OCI-LY3 (cell line): ENCODE measurements around the gene COL27A1.

ENCODE experiments used
- H2AFZ ChIP-seq: fragments of 200-600, 300-600 bp; shearing (Covaris generic); 2 replicates; pipeline ENCODE4 v1.6.0; 2014; ENCODE audit warnings: antibody characterized with exemption, low read depth, low read length
- H3K27ac ChIP-seq: fragments of 200-600, 300-600 bp; sonication (generic); 2 replicates; pipeline ENCODE4 v1.5.1; 2014; ENCODE audit warnings: mild to moderate bottlenecking, low read length, moderate library complexity, mixed read lengths
- H3K27me3 ChIP-seq: fragments of 200-600, 300-600 bp; sonication (generic); 2 replicates; pipeline ENCODE4 v1.6.1; 2014; ENCODE audit warnings: low read depth, low read length, mixed read lengths
- H3K36me3 ChIP-seq: fragments of 200-600, 300-600 bp; sonication (generic); replicated peaks from 2 replicates; pipeline ENCODE3; 2014; ENCODE audit warnings: low read depth, low read length, mixed read lengths
- H3K4me1 ChIP-seq: fragments of 300-600, 200-600 bp; sonication (generic); 2 replicates; pipeline ENCODE4 v1.6.1; 2014; ENCODE audit warnings: low read length, mixed read lengths
- H3K4me2 ChIP-seq: fragments of 200-600, 300-600 bp; sonication (generic); 2 replicates; pipeline ENCODE4 v1.6.1; 2014; ENCODE audit warnings: low read length, mixed read lengths
- H3K4me3 ChIP-seq: fragments of 300-600, 200-600 bp; sonication (generic); 2 replicates; pipeline ENCODE4 v1.5.1; 2014; ENCODE audit warnings: antibody characterized with exemption, mild to moderate bottlenecking, low read length, moderate library complexity
- H3K79me2 ChIP-seq: fragments of 300-600, 200-600 bp; shearing (Covaris generic); 2 replicates; pipeline ENCODE4 v1.6.1; 2014; ENCODE audit warnings: mild to moderate bottlenecking, low read length, mixed read lengths
- H3K9ac ChIP-seq: fragments of 300-600, 200-600 bp; shearing (Covaris generic); 2 replicates; pipeline ENCODE4 v1.6.0; 2014; ENCODE audit warnings: mild to moderate bottlenecking, low read length, moderate library complexity
- H3K9me3 ChIP-seq: fragments of 200-600, 300-600 bp; shearing (Covaris generic); 2 replicates; pipeline ENCODE4 v1.6.1; 2014; ENCODE audit warnings: low read length, mixed read lengths; ENCODE audit not compliant: insufficient read depth
- H4K20me1 ChIP-seq: fragments of 200-600, 300-600 bp; sonication (generic); 2 replicates; pipeline ENCODE4 v1.6.1; 2016; ENCODE audit warnings: low read length, mixed read lengths; ENCODE audit not compliant: insufficient read depth
- CTCF ChIP-seq: fragments of 200-600, 300-600 bp; sonication (generic); IDR thresholded peaks from 2 replicates; pipeline ENCODE4 v1.5.1; 2014; ENCODE audit warnings: antibody characterized with exemption, low read length, low read depth
- EZH2phosphoT487 ChIP-seq: fragments of 200-600 bp; shearing (Covaris generic); IDR thresholded peaks from 2 replicates; pipeline ENCODE4 v1.6.1; 2018; ENCODE audit warnings: antibody characterized with exemption, mixed run types, low read depth

COL27A1 gene

GRCh38 chr9:114169029-114169951 is 14.0 kb downstream of the COL27A1 start:
- TF ChIP-seq EZH2phosphoT487, result no peak
- no peak for TF ChIP-seq CTCF
- Histone ChIP-seq H3K4me3 (no peak overlapping the region), H2AFZ (no peak overlapping the region), H3K9me3 (no peaks in the 10 kb centered on the region), H3K79me2 (no peaks in the 10 kb centered on the region), H3K36me3 (no peaks in the 10 kb centered on the region), H4K20me1 (no peaks in the 10 kb centered on the region), H3K4me2 (no peak overlapping the region), H3K4me1 (no peaks in the 10 kb centered on the region), H3K27ac (no peak overlapping the region), H3K27me3 (peaks cover 6% of the 10 kb centered on the region), H3K9ac (no peak overlapping the region)

- Histone ChIP-seq H3K79me2 (no peaks in the 10 kb centered on the region), H3K4me2 (no peak overlapping the region), H3K9ac (no peak overlapping the region), H3K4me1 (no peaks in the 10 kb centered on the region), H3K27me3 (peaks cover 3% of the 10 kb centered on the region), H3K27ac (no peak overlapping the region), H2AFZ (no peak overlapping the region), H3K36me3 (no peaks in the 10 kb centered on the region), H4K20me1 (no peaks in the 10 kb centered on the region), H3K9me3 (no peaks in the 10 kb centered on the region), H3K4me3 (no peak overlapping the region)
- TF ChIP-seq CTCF (no peak), EZH2phosphoT487 (no peak)
Measured at GRCh38 chr9:114169952-114170770, 14.8 kb downstream of the COL27A1 start.

- TF ChIP-seq EZH2phosphoT487 (no peak), CTCF (no peak)
- Histone ChIP-seq H3K9ac (no peak overlapping the region), H3K36me3 (no peaks in the 10 kb centered on the region)
Measured at GRCh38 chr9:114170771-114171461, 15.6 kb downstream of the COL27A1 start.

More at GRCh38 chr9:114170771-114171461, 15.6 kb downstream of the COL27A1 start:
- Histone ChIP-seq H4K20me1 (no peaks in the 10 kb centered on the region), H3K27ac (no peak overlapping the region), H3K4me2 (no peak overlapping the region), H3K79me2 (no peaks in the 10 kb centered on the region), H3K9me3 (no peaks in the 10 kb centered on the region), H3K4me1 (no peaks in the 10 kb centered on the region), H3K27me3 (peaks cover 4% of the 10 kb centered on the region), H3K4me3 (no peak overlapping the region), H2AFZ (no peak overlapping the region)
